SK-N-SH (cell line): ENCODE data around the gene MTHFD1L. TPM values are rescaled to one million over a fixed set of nuclear protein-coding genes. Genes with fewer than 3 reads are reported as not detected.

Experiments used
- CTCF ChIA-PET: fragments of 300-600, 350-600 bp; formaldehyde crosslinking; extraction: SDS; loops from one replicate; lab custom pipeline; 2021; lab: Yijun Ruan, JAX
- POLR2A ChIA-PET: fragments of 350-600 bp; sonication (Branson Sonifier 250); formaldehyde crosslinking; extraction: SDS; loops from one replicate; lab custom pipeline; 2020; ENCODE audit warnings: antibody characterized with exemption, inconsistent platforms; lab: Yijun Ruan, JAX
- DNase-seq: peaks from one replicate; pipeline ENCODE4 v3.0.0; 2012
- H2AFZ ChIP-seq: fragments of 200-600 bp; sonication (generic); 2 replicates; pipeline ENCODE4 v1.8.1; 2016; ENCODE audit warnings: antibody characterized with exemption, mild to moderate bottlenecking, low read depth
- H3F3A ChIP-seq: fragments of 200-600 bp; sonication (generic); replicated peaks from 2 replicates; pipeline ENCODE3; 2016; ENCODE audit warnings: antibody characterized with exemption, mild to moderate bottlenecking; ENCODE audit not compliant: insufficient read depth
- H3K27ac ChIP-seq, 2 experiments: fragments of 200-500 bp in 1 of 2; fragments of 200-600 bp in 1 of 2; sonication (Bioruptor generic) in 1 of 2; sonication (generic), shearing (Covaris generic) in 1 of 2; 2 replicates each; pipeline versions ENCODE4 v1.5.1 to v1.6.1; 2014 to 2016; ENCODE audit warnings: low read depth in 2 of 2, inconsistent platforms in 1 of 2, low read length in 1 of 2, mild to moderate bottlenecking in 1 of 2, mixed read lengths in 1 of 2
- H3K27me3 ChIP-seq: fragments of 200-600 bp; sonication (generic), shearing (Covaris generic); 2 replicates; pipeline ENCODE4 v1.6.1; 2016; ENCODE audit warnings: mixed run types; ENCODE audit not compliant: insufficient read depth
- H3K36me3 ChIP-seq, 2 experiments: fragments of 200-500 bp in 1 of 2; fragments of 200-600 bp in 1 of 2; sonication (Bioruptor generic) in 1 of 2; sonication (generic) in 1 of 2; replicated peaks in 1 of 2; 2 replicates each; pipeline versions ENCODE3 to v1.5.1; 2014 to 2016; ENCODE audit warnings: low read length in 1 of 2, mild to moderate bottlenecking in 1 of 2; ENCODE audit not compliant: insufficient read depth in 2 of 2, control insufficient read depth in 1 of 2
- H3K4me1 ChIP-seq, 2 experiments: fragments of 200-500 bp in 1 of 2; fragments of 200-600 bp in 1 of 2; sonication (Bioruptor generic) in 1 of 2; sonication (generic), shearing (Covaris generic) in 1 of 2; 2 replicates each; pipeline versions ENCODE4 v1.5.1 to v1.6.1; 2014 to 2016; ENCODE audit warnings: low read depth in 1 of 2, low read length in 1 of 2, mixed run types in 1 of 2; ENCODE audit not compliant: insufficient read depth in 2 of 2, control insufficient read depth in 1 of 2
- H3K4me2 ChIP-seq: fragments of 200-600 bp; sonication (generic), shearing (Covaris generic); 2 replicates; pipeline ENCODE4 v1.6.1; 2017; ENCODE audit warnings: mixed run types
- H3K4me3 ChIP-seq, 2 experiments: fragments of 200-500 bp in 1 of 2; fragments of 200-600 bp in 1 of 2; sonication (Bioruptor generic) in 1 of 2; sonication (generic), shearing (Covaris generic) in 1 of 2; 2 replicates each; pipeline versions ENCODE4 v1.5.1 to v1.8.1; 2014 to 2016; ENCODE audit warnings: low read depth in 2 of 2, inconsistent platforms in 1 of 2, low read length in 1 of 2, mild to moderate bottlenecking in 1 of 2, mixed read lengths in 1 of 2, moderate library complexity in 1 of 2
- H3K79me2 ChIP-seq: fragments of 200-600 bp; sonication (generic); 2 replicates; pipeline ENCODE4 v1.8.1; 2017; ENCODE audit warnings: mild to moderate bottlenecking; ENCODE audit not compliant: insufficient read depth
- H3K9ac ChIP-seq: fragments of 200-600 bp; sonication (generic); 2 replicates; pipeline ENCODE4 v1.6.1; 2017; ENCODE audit warnings: mixed run types
- H3K9me2 ChIP-seq: fragments of 200-600 bp; sonication (generic); 2 replicates; pipeline ENCODE4 v1.6.1; 2017; ENCODE audit warnings: mixed run types
- H3K9me3 ChIP-seq: fragments of 200-600 bp; sonication (generic); 2 replicates; pipeline ENCODE4 v1.6.1; 2017; ENCODE audit warnings: mixed run types, mild to moderate bottlenecking, moderate library complexity
- H4K20me1 ChIP-seq: fragments of 200-600 bp; sonication (generic); 2 replicates; pipeline ENCODE4 v1.6.1; 2017; ENCODE audit warnings: mild to moderate bottlenecking, mixed run types; ENCODE audit not compliant: insufficient read depth
- ELF1 ChIP-seq: IDR thresholded peaks from 2 replicates; pipeline ENCODE4 v1.4.0; 2012
- EP300 ChIP-seq, 2 experiments: IDR thresholded peaks; 2 replicates each; pipeline versions ENCODE4 v1.4.0 to v1.6.1; 2012; ENCODE audit warnings: borderline replicate concordance in 1 of 2, low read depth in 1 of 2, low read length in 1 of 2
- FOXJ3 ChIP-seq: sonication (generic); formaldehyde crosslinking; IDR thresholded peaks from 2 replicates; pipeline ENCODE4 v1.5.1; 2020; ENCODE audit warnings: mild to moderate bottlenecking, missing genetic modification reagents
- FOXM1 ChIP-seq: IDR thresholded peaks from 2 replicates; pipeline ENCODE4 v1.4.0; 2012; ENCODE audit warnings: low read depth, mild to moderate bottlenecking
- MXI1 ChIP-seq: IDR thresholded peaks from 2 replicates; pipeline ENCODE4 v1.6.1; 2012; ENCODE audit warnings: mild to moderate bottlenecking, low read depth, low read length, improper control_type of control experiment
- NFIC ChIP-seq: IDR thresholded peaks from 2 replicates; pipeline ENCODE4 v1.4.0; 2012; ENCODE audit warnings: borderline replicate concordance
- NRF1 ChIP-seq: IDR thresholded peaks from 2 replicates; pipeline ENCODE4 v1.6.1; 2012; ENCODE audit warnings: low read depth, mild to moderate bottlenecking, low read length
- RCOR1 ChIP-seq: fragments of 150-350 bp; IDR thresholded peaks from 2 replicates; pipeline ENCODE4 v1.6.1; 2017; ENCODE audit warnings: antibody characterized with exemption, low read length
- RFX5 ChIP-seq: IDR thresholded peaks from 2 replicates; pipeline ENCODE4 v1.6.1; 2012; ENCODE audit warnings: mild to moderate bottlenecking, improper control_type of control experiment, low read length
- SMC3 ChIP-seq: IDR thresholded peaks from 2 replicates; pipeline ENCODE4 v1.6.1; 2012; ENCODE audit warnings: low read depth, low read length, improper control_type of control experiment
- TAF1 ChIP-seq: IDR thresholded peaks from 2 replicates; pipeline ENCODE4 v1.6.1; 2012; ENCODE audit warnings: low read depth, mild to moderate bottlenecking, low read length, moderate library complexity, borderline replicate concordance
- YY1 ChIP-seq: IDR thresholded peaks from 2 replicates; pipeline ENCODE4 v1.4.0; 2012; ENCODE audit warnings: low read depth, mild to moderate bottlenecking
- WGBS: methylation state at CpG from one replicate; pipeline ENCODE4 v1.1.6; 2017; ENCODE audit warnings: low lambda C conversion rate; 5-methylcytosine and 5-hydroxymethylcytosine counted together
- polyA plus RNA-seq, 3 experiments: library from polyadenylated mRNA; depleted of rRNA; stranded (reverse); fragments of >200 nt; gene quantifications; 2 replicates each; pipeline ENCODE4 v1.2.3, GENCODE V29; 2012
- TF ChIP-seq, protein P1 (sequence below): fragments of 150-350 bp; IDR thresholded peaks from 2 replicates; pipeline ENCODE4 v1.6.1; 2016; ENCODE audit warnings: mild to moderate bottlenecking, low read depth, low read length
- TF ChIP-seq, protein P2 (sequence below): IDR thresholded peaks from 2 replicates; pipeline ENCODE4 v1.6.1; 2012; ENCODE audit warnings: mild to moderate bottlenecking, low read depth, low read length, moderate library complexity
- TF ChIP-seq, protein P3 (sequence below): fragments of 150-350 bp; IDR thresholded peaks from 2 replicates; pipeline ENCODE4 v1.6.1; 2017; ENCODE audit warnings: antibody characterized with exemption, low read length, low read depth, borderline replicate concordance

The MTHFD1L gene
- polyA plus RNA-seq, 1 of the 3 experiments (the other 2 are of a cell fraction), result 37.0 TPM

DNA sequence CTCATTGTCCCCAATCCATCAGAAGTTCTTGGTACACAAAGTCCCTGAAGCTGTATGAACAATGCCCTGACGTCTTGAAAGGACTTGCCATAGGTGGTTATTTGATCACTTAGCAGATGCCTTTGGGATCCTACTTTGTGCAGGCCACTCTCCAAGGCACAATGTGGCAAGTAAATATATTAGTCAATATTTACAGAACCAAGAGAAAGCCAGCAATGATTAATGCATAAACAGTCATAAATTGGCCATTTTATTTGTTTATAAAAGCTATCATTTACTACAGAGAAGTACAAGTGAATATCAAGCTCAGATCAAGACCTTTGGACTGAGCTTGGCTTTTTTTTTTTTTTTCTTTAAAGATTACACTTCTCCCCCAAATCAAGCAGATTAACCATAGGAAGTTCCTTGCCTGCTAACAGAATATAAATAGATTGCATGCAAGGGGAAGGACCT lies 161.8 kb downstream of the MTHFD1L start:
- Histone ChIP-seq H3K4me1 (no peaks in the 10 kb centered on the region), H3K9ac (no peak overlapping the region), H3K36me3 (peaks cover 22 to 25% of the 10 kb centered on the region in 2 experiments), H3K9me3 (no peaks in the 10 kb centered on the region), H4K20me1 (no peaks in the 10 kb centered on the region), H3K4me3 (no peak overlapping the region), H3K27ac (no peak overlapping the region), H2AFZ (no peak overlapping the region), H3K9me2 (no peaks in the 10 kb centered on the region), H3K27me3 (no peaks in the 10 kb centered on the region), H3F3A (no peaks in the 10 kb centered on the region), H3K4me2 (no peak overlapping the region), H3K79me2 (no peaks in the 10 kb centered on the region)
- POLR2A ChIA-PET, result interaction anchor here (0.6 kb wide), 1 partner anchor 290 kb away, joined by 7 read pairs; no protein-coding TSS in a partner anchor
- WGBS, result 100% methylated on average over 1 of the region's 1 CpG
- CTCF ChIA-PET, result interaction anchor here (0.9 to 4.8 kb wide), 3 partner anchors 13 to 308 kb away, joined by 3 to 30 read pairs (median 12); no protein-coding TSS in a partner anchor
- DNase-seq, result no peak
- TF ChIP-seq, protein P1, sequence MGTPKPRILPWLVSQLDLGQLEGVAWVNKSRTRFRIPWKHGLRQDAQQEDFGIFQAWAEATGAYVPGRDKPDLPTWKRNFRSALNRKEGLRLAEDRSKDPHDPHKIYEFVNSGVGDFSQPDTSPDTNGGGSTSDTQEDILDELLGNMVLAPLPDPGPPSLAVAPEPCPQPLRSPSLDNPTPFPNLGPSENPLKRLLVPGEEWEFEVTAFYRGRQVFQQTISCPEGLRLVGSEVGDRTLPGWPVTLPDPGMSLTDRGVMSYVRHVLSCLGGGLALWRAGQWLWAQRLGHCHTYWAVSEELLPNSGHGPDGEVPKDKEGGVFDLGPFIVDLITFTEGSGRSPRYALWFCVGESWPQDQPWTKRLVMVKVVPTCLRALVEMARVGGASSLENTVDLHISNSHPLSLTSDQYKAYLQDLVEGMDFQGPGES, result no peak
- TF ChIP-seq, protein P2, sequence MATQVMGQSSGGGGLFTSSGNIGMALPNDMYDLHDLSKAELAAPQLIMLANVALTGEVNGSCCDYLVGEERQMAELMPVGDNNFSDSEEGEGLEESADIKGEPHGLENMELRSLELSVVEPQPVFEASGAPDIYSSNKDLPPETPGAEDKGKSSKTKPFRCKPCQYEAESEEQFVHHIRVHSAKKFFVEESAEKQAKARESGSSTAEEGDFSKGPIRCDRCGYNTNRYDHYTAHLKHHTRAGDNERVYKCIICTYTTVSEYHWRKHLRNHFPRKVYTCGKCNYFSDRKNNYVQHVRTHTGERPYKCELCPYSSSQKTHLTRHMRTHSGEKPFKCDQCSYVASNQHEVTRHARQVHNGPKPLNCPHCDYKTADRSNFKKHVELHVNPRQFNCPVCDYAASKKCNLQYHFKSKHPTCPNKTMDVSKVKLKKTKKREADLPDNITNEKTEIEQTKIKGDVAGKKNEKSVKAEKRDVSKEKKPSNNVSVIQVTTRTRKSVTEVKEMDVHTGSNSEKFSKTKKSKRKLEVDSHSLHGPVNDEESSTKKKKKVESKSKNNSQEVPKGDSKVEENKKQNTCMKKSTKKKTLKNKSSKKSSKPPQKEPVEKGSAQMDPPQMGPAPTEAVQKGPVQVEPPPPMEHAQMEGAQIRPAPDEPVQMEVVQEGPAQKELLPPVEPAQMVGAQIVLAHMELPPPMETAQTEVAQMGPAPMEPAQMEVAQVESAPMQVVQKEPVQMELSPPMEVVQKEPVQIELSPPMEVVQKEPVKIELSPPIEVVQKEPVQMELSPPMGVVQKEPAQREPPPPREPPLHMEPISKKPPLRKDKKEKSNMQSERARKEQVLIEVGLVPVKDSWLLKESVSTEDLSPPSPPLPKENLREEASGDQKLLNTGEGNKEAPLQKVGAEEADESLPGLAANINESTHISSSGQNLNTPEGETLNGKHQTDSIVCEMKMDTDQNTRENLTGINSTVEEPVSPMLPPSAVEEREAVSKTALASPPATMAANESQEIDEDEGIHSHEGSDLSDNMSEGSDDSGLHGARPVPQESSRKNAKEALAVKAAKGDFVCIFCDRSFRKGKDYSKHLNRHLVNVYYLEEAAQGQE, result no peak
- TF ChIP-seq TAF1 (no peak), SMC3 (no peak), NFIC (no peak), RCOR1 (no peak), EP300 (IDR thresholded peaks at IDR 0.05; ENCODE audit: borderline replicate concordance in 1 of 2, low read depth in 1 of 2, low read length in 1 of 2) (no peak), MXI1 (no peak), FOXM1 (no peak), ELF1 (no peak), FOXJ3 (no peak), NRF1 (no peak), YY1 (no peak), RFX5 (no peak)
- TF ChIP-seq, protein P3, sequence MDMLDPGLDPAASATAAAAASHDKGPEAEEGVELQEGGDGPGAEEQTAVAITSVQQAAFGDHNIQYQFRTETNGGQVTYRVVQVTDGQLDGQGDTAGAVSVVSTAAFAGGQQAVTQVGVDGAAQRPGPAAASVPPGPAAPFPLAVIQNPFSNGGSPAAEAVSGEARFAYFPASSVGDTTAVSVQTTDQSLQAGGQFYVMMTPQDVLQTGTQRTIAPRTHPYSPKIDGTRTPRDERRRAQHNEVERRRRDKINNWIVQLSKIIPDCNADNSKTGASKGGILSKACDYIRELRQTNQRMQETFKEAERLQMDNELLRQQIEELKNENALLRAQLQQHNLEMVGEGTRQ, result no peak
